NOMO-1 treated with dmso at 0.1 percent for 144 hours (cell line): ENCODE measurements around the gene TMEM132C.

Source experiments
- DNase-seq: peaks from one replicate; lab custom pipeline; 2025; ENCODE audit not compliant: unreplicated experiment; lab: John Stamatoyannopoulos, UW

TMEM132C gene

GRCh38 chr12:128752386-128752785, 485.4 kb downstream of the TMEM132C start:
- no peak for DNase-seq

DNA sequence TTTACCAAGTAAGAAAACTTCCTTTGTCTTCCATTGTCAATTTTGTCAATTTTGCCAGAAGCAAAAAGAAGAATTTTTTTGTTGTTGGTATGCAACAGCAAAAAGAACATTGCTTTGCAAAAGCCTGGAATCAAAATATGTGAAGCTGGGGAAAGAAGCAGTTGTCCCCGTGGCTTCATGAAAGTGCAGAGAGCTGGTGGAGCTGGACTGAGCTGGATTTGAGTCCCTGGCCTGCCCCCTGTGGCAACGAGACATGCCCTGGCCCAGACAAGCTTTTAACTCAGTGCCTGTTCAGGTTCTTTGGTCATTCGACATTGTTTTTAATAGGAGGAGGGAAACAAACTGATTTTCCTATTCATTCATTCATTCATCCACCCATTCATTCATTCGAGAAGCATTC, 486.5 kb downstream of the TMEM132C start:
- no peak for DNase-seq

DNA sequence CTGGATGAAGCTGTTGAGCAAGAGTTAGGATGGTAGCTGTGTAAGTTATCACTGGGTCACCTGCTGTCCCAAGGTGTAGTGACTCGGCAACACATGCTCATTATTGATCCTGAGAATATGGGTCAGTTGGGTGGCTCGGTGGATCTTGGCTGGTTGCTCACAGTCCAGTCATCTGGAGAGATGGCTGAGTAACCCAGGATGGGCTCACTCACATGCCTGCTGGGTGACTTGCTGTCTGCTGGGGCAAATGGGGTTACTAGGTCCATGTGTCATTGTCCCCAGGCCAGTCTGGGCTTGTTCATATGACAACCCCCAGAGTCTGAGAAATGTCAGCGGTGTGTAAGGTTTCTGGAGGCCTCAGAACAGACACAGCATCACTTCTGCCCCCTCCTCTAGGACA, 487.3 kb downstream of the TMEM132C start:
- DNase-seq, result no peak

- no peak for DNase-seq
Observed at GRCh38 chr12:128755566-128755965, 488.6 kb downstream of the TMEM132C start.
